HepG2 (cell line): ENCODE data around the gene ATP6V1G3. TPM values are rescaled to one million over a fixed set of nuclear protein-coding genes. Genes with fewer than 3 reads are reported as not detected.

Experiments used
- ATAC-seq: fragments of 200-7000 bp; cut with Tn5 transposase; 3 replicates; pipeline ENCODE4 v1.9.1; 2020; ENCODE audit warnings: mild to moderate bottlenecking, moderate library complexity
- BruUV-seq: library from RNA; stranded (reverse); fragments of 400-500 nt; replicated peaks from 2 replicates; lab custom pipeline; 2021; lab: Mats Ljungman, UMichigan
- CTCF ChIA-PET: fragments of 300-600 bp; formaldehyde crosslinking; extraction: SDS; loops from one replicate; lab custom pipeline; 2021; ENCODE audit warnings: low total read pairs, inconsistent platforms, low intra/inter-chr PET ratio; lab: Yijun Ruan, JAX
- POLR2A ChIA-PET: fragments of 350-600 bp; sonication (Branson Sonifier 250); formaldehyde crosslinking; loops from one replicate; lab custom pipeline; 2020; ENCODE audit warnings: antibody characterized with exemption, inconsistent platforms; lab: Yijun Ruan, JAX
- DNase-seq: peaks from one replicate; pipeline ENCODE4 v3.0.0-alpha.2; 2015; ENCODE audit warnings: low spot score
- FAIRE-seq: peaks from 3 replicates; lab custom pipeline; 2011; peaks lifted over from hg19 to GRCh38; lab: Jason Lieb, UNC
- H2AFZ ChIP-seq: one replicate; pipeline ENCODE4 v1.6.1; 2011; ENCODE audit warnings: low read length, inconsistent platforms
- H3K27ac ChIP-seq: fragments of 300-600 bp; 3 replicates; pipeline ENCODE4 v1.8.0; 2011; ENCODE audit warnings: mixed run types, mild to moderate bottlenecking, mixed read lengths, low read length, inconsistent platforms; ENCODE audit not compliant: insufficient read depth; ENCODE audit errors: extremely low read length
- H3K27me3 ChIP-seq, 2 experiments: fragments of 200-600 bp in 1 of 2; 2 replicates in 1 of 2; 3 replicates in 1 of 2; pipeline versions ENCODE4 v1.6.0 to v1.8.0; 2011; ENCODE audit warnings: low read length in 2 of 2, mild to moderate bottlenecking in 2 of 2, moderate library complexity in 2 of 2, inconsistent platforms in 1 of 2; ENCODE audit not compliant: insufficient read depth in 2 of 2, control insufficient read depth in 1 of 2
- H3K36me3 ChIP-seq, 2 experiments: fragments of 200-600 bp in 1 of 2; replicated peaks in 1 of 2; 2 replicates in 1 of 2; 3 replicates in 1 of 2; pipeline versions ENCODE4 v1.5.1 to v1.8.0; 2011; ENCODE audit warnings: low read length in 2 of 2, inconsistent platforms in 1 of 2; ENCODE audit not compliant: insufficient read depth in 2 of 2, control insufficient read depth in 1 of 2
- H3K4me1 ChIP-seq: 2 replicates; pipeline ENCODE4 v1.5.1; 2012; ENCODE audit warnings: low read length, inconsistent platforms; ENCODE audit not compliant: insufficient read depth
- H3K4me2 ChIP-seq: 2 replicates; pipeline ENCODE4 v1.6.0; 2011; ENCODE audit warnings: low read depth, low read length, inconsistent platforms
- H3K4me3 ChIP-seq, 3 experiments: fragments of 200-600 bp in 1 of 3; sonication (generic), shearing (Covaris generic) in 1 of 3; replicated peaks in 1 of 3; 2 replicates each; pipeline ENCODE4 v1.5.1; 2011 to 2016; ENCODE audit warnings: low read length in 3 of 3, inconsistent platforms in 2 of 3, low read depth in 2 of 3, mild to moderate bottlenecking in 2 of 3, control low read depth in 1 of 3, mixed read lengths in 1 of 3; ENCODE audit not compliant: insufficient read depth in 1 of 3
- H3K79me2 ChIP-seq: one replicate; pipeline ENCODE4 v1.6.1; 2011; ENCODE audit warnings: low read length, inconsistent platforms; ENCODE audit not compliant: insufficient read depth
- H3K9ac ChIP-seq: 2 replicates; pipeline ENCODE4 v1.6.0; 2011; ENCODE audit warnings: mild to moderate bottlenecking, low read depth, low read length, inconsistent platforms; ENCODE audit not compliant: insufficient read depth
- H3K9me3 ChIP-seq: 2 replicates; pipeline ENCODE4 v1.5.1; 2012; ENCODE audit warnings: mild to moderate bottlenecking, low read length
- H4K20me1 ChIP-seq: 2 replicates; pipeline ENCODE4 v1.6.0; 2011; ENCODE audit warnings: inconsistent platforms, mild to moderate bottlenecking, low read length, moderate library complexity; ENCODE audit not compliant: insufficient read depth
- CBX1 ChIP-seq: IDR thresholded peaks from one replicate; pipeline ENCODE4 v1.6.1; 2016; ENCODE audit warnings: antibody characterized with exemption, low read depth
- DPF2 ChIP-seq: sonication (generic); formaldehyde crosslinking; IDR thresholded peaks from 2 replicates; pipeline ENCODE4 v1.4.0; 2020; ENCODE audit warnings: mild to moderate bottlenecking, low read depth, missing genetic modification reagents, borderline replicate concordance
- ERF ChIP-seq: IDR thresholded peaks from 2 replicates; pipeline ENCODE4 v1.6.1; 2018; ENCODE audit warnings: missing biosample characterization, missing genetic modification reagents
- ZBTB1 ChIP-seq: sonication (generic); formaldehyde crosslinking; IDR thresholded peaks from 2 replicates; pipeline ENCODE4 v1.4.0; 2020; ENCODE audit warnings: missing genetic modification reagents, borderline replicate concordance
- ZNF253 ChIP-seq: sonication (generic); formaldehyde crosslinking; IDR thresholded peaks from 2 replicates; pipeline ENCODE4 v1.8.0; 2022; ENCODE audit warnings: mild to moderate bottlenecking, missing genetic modification reagents, borderline replicate concordance
- ZNF343 ChIP-seq: sonication (generic); formaldehyde crosslinking; IDR thresholded peaks from 2 replicates; pipeline ENCODE4 v1.4.0; 2020; ENCODE audit warnings: mild to moderate bottlenecking, missing genetic modification reagents
- ZNF784 ChIP-seq: sonication (generic); formaldehyde crosslinking; IDR thresholded peaks from 2 replicates; pipeline ENCODE4 v1.5.1; 2020; ENCODE audit warnings: missing genetic modification reagents, mild to moderate bottlenecking, borderline replicate concordance
- ZNF891 ChIP-seq: sonication (generic); formaldehyde crosslinking; IDR thresholded peaks from 2 replicates; pipeline ENCODE4 v1.5.0; 2020; ENCODE audit warnings: mild to moderate bottlenecking, missing genetic modification reagents
- WGBS: methylation state at CpG from one replicate; pipeline ENCODE4 v1.1.6; 2017; ENCODE audit warnings: low lambda C conversion rate; 5-methylcytosine and 5-hydroxymethylcytosine counted together
- in situ Hi-C: cut with HindIII; loops from 2 replicates; pipeline ENCODE4 v1.10.0; 2017; ENCODE audit warnings: low pct_unique_long_range_greater_than_20kb; ENCODE audit not compliant: extremely low pct_ligation_motif_present
- intact Hi-C: fragments of 100-400 bp; cut with micrococcal nuclease; formaldehyde crosslinking; loops from one replicate; pipeline ENCODE4 v1.10.0; 2022; ENCODE audit not compliant: unreplicated experiment
- polyA plus RNA-seq, 8 experiments: library from polyadenylated mRNA; depleted of rRNA in 3 of 8; stranded (reverse) in 7 of 8; unstranded in 1 of 8; fragments of >200 nt; fragmentation: Illumina TruSeq in 4 of 8; extraction: Trizol in 4 of 8; gene quantifications; 2 replicates each; pipeline versions ENCODE4 v1.2.1 to v1.2.3, GENCODE V29; 2011 to 2016; ENCODE audit warnings: low read depth in 4 of 8, missing spikeins in 1 of 8, mixed read lengths in 1 of 8; ENCODE audit not compliant: insufficient read depth in 1 of 8
- total RNA-seq, 5 experiments: library from RNA; depleted of rRNA; stranded (reverse); fragments of >200 nt; fragmentation: Illumina TruSeq; extraction: Trizol; gene quantifications; 2 replicates each; pipeline ENCODE4 v1.2.3, GENCODE V29; 2016; ENCODE audit warnings: low read depth in 1 of 5
- TF ChIP-seq, protein P1 (sequence below): sonication (generic); formaldehyde crosslinking; IDR thresholded peaks from 2 replicates; pipeline ENCODE4 v1.4.0; 2020; ENCODE audit warnings: missing genetic modification reagents
- TF ChIP-seq, protein P2 (sequence below): sonication (generic); formaldehyde crosslinking; IDR thresholded peaks from 2 replicates; pipeline ENCODE4 v1.5.1; 2020; ENCODE audit warnings: mild to moderate bottlenecking, missing genetic modification reagents, borderline replicate concordance

Gene ATP6V1G3
- total and polyA plus RNA-seq, 2 of the 13 experiments (the other 11 are each of a cell fraction or from before 2014, with no cell fraction given), result not detected

DNA sequence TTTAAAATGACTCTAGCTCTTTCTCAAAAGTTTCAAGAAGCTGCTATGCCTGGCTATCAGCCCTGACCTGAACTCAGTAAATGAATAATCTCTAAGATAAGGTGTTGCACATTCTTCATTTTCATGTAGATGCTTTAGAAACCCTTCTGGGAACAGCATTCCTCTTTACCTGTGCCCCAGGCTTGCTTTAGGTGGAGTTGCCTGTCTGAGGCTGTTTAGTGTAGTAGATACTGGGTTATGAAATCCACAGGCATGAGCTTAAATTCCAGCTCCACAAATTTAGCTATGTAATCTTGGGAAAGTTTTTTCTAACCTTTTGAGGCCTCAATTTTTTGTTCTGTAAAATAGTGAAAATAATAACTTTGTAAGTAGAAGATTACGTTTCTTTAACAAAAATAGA lies 41.6 kb downstream of the ATP6V1G3 start:
- Histone ChIP-seq H3K4me1 (no peaks in the 10 kb centered on the region), H3K27me3 (no peaks in the 10 kb centered on the region), H3K4me3 (no peak overlapping the region), H3K79me2 (no peaks in the 10 kb centered on the region), H2AFZ (no peak overlapping the region), H3K36me3 (no peaks in the 10 kb centered on the region), H3K4me2 (no peak overlapping the region), H3K27ac (no peak overlapping the region), H3K9ac (no peak overlapping the region), H3K9me3 (no peaks in the 10 kb centered on the region), H4K20me1 (no peaks in the 10 kb centered on the region)
- ATAC-seq, result no peak
- no peak for FAIRE-seq
- intact Hi-C loops (no loop called here), in situ Hi-C loops (no loop called here)
- no TSS peak for BruUV-seq
- TF ChIP-seq ZBTB1 (CRISPR knock-in tag) (no peak), ZNF891 (CRISPR knock-in tag) (no peak), ERF (CRISPR knock-in tag) (no peak), ZNF253 (CRISPR knock-in tag) (no peak), ZNF343 (CRISPR knock-in tag) (no peak), DPF2 (CRISPR knock-in tag) (no peak), CBX1 (no peak), ZNF784 (no peak)
- TF ChIP-seq, protein P1, sequence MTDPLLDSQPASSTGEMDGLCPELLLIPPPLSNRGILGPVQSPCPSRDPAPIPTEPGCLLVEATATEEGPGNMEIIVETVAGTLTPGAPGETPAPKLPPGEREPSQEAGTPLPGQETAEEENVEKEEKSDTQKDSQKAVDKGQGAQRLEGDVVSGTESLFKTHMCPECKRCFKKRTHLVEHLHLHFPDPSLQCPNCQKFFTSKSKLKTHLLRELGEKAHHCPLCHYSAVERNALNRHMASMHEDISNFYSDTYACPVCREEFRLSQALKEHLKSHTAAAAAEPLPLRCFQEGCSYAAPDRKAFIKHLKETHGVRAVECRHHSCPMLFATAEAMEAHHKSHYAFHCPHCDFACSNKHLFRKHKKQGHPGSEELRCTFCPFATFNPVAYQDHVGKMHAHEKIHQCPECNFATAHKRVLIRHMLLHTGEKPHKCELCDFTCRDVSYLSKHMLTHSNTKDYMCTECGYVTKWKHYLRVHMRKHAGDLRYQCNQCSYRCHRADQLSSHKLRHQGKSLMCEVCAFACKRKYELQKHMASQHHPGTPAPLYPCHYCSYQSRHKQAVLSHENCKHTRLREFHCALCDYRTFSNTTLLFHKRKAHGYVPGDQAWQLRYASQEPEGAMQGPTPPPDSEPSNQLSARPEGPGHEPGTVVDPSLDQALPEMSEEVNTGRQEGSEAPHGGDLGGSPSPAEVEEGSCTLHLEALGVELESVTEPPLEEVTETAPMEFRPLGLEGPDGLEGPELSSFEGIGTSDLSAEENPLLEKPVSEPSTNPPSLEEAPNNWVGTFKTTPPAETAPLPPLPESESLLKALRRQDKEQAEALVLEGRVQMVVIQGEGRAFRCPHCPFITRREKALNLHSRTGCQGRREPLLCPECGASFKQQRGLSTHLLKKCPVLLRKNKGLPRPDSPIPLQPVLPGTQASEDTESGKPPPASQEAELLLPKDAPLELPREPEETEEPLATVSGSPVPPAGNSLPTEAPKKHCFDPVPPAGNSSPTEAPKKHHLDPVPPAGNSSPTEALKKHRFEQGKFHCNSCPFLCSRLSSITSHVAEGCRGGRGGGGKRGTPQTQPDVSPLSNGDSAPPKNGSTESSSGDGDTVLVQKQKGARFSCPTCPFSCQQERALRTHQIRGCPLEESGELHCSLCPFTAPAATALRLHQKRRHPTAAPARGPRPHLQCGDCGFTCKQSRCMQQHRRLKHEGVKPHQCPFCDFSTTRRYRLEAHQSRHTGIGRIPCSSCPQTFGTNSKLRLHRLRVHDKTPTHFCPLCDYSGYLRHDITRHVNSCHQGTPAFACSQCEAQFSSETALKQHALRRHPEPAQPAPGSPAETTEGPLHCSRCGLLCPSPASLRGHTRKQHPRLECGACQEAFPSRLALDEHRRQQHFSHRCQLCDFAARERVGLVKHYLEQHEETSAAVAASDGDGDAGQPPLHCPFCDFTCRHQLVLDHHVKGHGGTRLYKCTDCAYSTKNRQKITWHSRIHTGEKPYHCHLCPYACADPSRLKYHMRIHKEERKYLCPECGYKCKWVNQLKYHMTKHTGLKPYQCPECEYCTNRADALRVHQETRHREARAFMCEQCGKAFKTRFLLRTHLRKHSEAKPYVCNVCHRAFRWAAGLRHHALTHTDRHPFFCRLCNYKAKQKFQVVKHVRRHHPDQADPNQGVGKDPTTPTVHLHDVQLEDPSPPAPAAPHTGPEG (CRISPR knock-in tag), result no peak
- TF ChIP-seq, protein P2, sequence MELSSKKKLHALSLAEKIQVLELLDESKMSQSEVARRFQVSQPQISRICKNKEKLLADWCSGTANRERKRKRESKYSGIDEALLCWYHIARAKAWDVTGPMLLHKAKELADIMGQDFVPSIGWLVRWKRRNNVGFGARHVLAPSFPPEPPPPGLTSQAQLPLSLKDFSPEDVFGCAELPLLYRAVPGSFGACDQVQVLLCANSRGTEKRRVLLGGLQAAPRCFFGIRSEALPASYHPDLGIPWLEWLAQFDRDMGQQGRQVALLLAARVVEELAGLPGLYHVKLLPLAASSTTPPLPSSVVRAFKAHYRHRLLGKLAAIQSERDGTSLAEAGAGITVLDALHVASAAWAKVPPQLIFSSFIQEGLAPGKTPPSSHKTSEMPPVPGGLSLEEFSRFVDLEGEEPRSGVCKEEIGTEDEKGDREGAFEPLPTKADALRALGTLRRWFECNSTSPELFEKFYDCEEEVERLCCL (CRISPR knock-in tag), result no peak
- ChIA-PET CTCF (no interaction called here), POLR2A (no interaction called here)
- 5% methylated on average over 1 of the region's 1 CpG for WGBS
- DNase-seq, result no peak
